ENCODE measurements around the gene TMEM200A. TPM values are rescaled to one million over a fixed set of nuclear protein-coding genes. Genes with fewer than 3 reads are reported as not detected.

The TMEM200A gene
- total RNA-seq, 1 donor: 43.1 TPM

GRCh38 chr6:130364224-130364780, 1.5 kb upstream of the TMEM200A start:
- Histone ChIP-seq H3K4me3 (ENCODE audit: insufficient read depth, low read length) (peak overlapping the region; percentile 92), H3K9me3 (ENCODE audit: low read depth, low read length) (no peaks in the 10 kb centered on the region), H4K20me1 (ENCODE audit: insufficient read depth, low read length) (peaks cover 11% of the 10 kb centered on the region), H3K4me2 (ENCODE audit: insufficient read depth, low read length) (peak overlapping the region; percentile 83), H3K27me3 (ENCODE audit: insufficient read depth, low read length) (no peaks in the 10 kb centered on the region), H3K36me3 (ENCODE audit: insufficient read depth, low read length) (no peaks in the 10 kb centered on the region), H3K4me1 (ENCODE audit: insufficient read depth, low read length) (peaks cover 30% of the 10 kb centered on the region), H3K79me2 (ENCODE audit: insufficient read depth, low read length) (peaks cover 34% of the 10 kb centered on the region), H3K27ac (ENCODE audit: low read depth, low read length) (no peak overlapping the region), H2AFZ (ENCODE audit: low read length) (no peak overlapping the region)
- peak; percentile 57 for DNase-seq (ENCODE audit: insufficient read length, low spot score, missing footprints)
- no peak for TF ChIP-seq CTCF (IDR thresholded peaks at IDR 0.05; ENCODE audit: extremely low read depth, low read depth, low read length)

GRCh38 chr6:130366107-130367005, 539 bp downstream of the TMEM200A start:
- Histone ChIP-seq H3K9me3 (ENCODE audit: low read depth, low read length) (no peaks in the 10 kb centered on the region), H3K36me3 (ENCODE audit: insufficient read depth, low read length) (no peaks in the 10 kb centered on the region), H3K4me1 (ENCODE audit: insufficient read depth, low read length) (peaks cover 27% of the 10 kb centered on the region), H3K4me3 (ENCODE audit: insufficient read depth, low read length) (peak overlapping the region; percentile 92), H3K79me2 (ENCODE audit: insufficient read depth, low read length) (peaks cover 54% of the 10 kb centered on the region), H3K27ac (ENCODE audit: low read depth, low read length) (peak overlapping the region; percentile 73), H2AFZ (ENCODE audit: low read length) (peak overlapping the region; percentile 85), H3K4me2 (ENCODE audit: insufficient read depth, low read length) (peak overlapping the region; percentile 83), H3K27me3 (ENCODE audit: insufficient read depth, low read length) (no peaks in the 10 kb centered on the region), H4K20me1 (ENCODE audit: insufficient read depth, low read length) (peaks cover 19% of the 10 kb centered on the region)
- peak; percentile 14 for TF ChIP-seq CTCF (IDR thresholded peaks at IDR 0.05; ENCODE audit: extremely low read depth, low read depth, low read length)
- peak; percentile 91 for DNase-seq (ENCODE audit: insufficient read length, low spot score, missing footprints)

GRCh38 chr6:130367767-130368166, 1.9 kb downstream of the TMEM200A start:
- TF ChIP-seq CTCF (IDR thresholded peaks at IDR 0.05; ENCODE audit: extremely low read depth, low read depth, low read length): no peak
- Histone ChIP-seq H3K36me3 (ENCODE audit: insufficient read depth, low read length) (no peaks in the 10 kb centered on the region), H3K4me1 (ENCODE audit: insufficient read depth, low read length) (peaks cover 38% of the 10 kb centered on the region), H3K4me3 (ENCODE audit: insufficient read depth, low read length) (peak overlapping the region; percentile 92), H3K79me2 (ENCODE audit: insufficient read depth, low read length) (peaks cover 68% of the 10 kb centered on the region), H2AFZ (ENCODE audit: low read length) (no peak overlapping the region), H4K20me1 (ENCODE audit: insufficient read depth, low read length) (peaks cover 23% of the 10 kb centered on the region), H3K4me2 (ENCODE audit: insufficient read depth, low read length) (peak overlapping the region; percentile 83), H3K9me3 (ENCODE audit: low read depth, low read length) (no peaks in the 10 kb centered on the region), H3K27ac (ENCODE audit: low read depth, low read length) (no peak overlapping the region), H3K27me3 (ENCODE audit: insufficient read depth, low read length) (no peaks in the 10 kb centered on the region)
- no peak for DNase-seq (ENCODE audit: insufficient read length, low spot score, missing footprints)

GRCh38 chr6:130368576-130368975, 2.8 kb downstream of the TMEM200A start:
- Histone ChIP-seq H3K27ac (ENCODE audit: low read depth, low read length) (no peak overlapping the region), H3K36me3 (ENCODE audit: insufficient read depth, low read length) (no peaks in the 10 kb centered on the region), H3K9me3 (ENCODE audit: low read depth, low read length) (no peaks in the 10 kb centered on the region), H3K4me2 (ENCODE audit: insufficient read depth, low read length) (peak overlapping the region; percentile 83), H3K27me3 (ENCODE audit: insufficient read depth, low read length) (no peaks in the 10 kb centered on the region), H3K4me1 (ENCODE audit: insufficient read depth, low read length) (peaks cover 38% of the 10 kb centered on the region), H3K79me2 (ENCODE audit: insufficient read depth, low read length) (peaks cover 76% of the 10 kb centered on the region), H2AFZ (ENCODE audit: low read length) (no peak overlapping the region), H4K20me1 (ENCODE audit: insufficient read depth, low read length) (peaks cover 24% of the 10 kb centered on the region), H3K4me3 (ENCODE audit: insufficient read depth, low read length) (peak overlapping the region; percentile 92)
- no peak for TF ChIP-seq CTCF (IDR thresholded peaks at IDR 0.05; ENCODE audit: extremely low read depth, low read depth, low read length)
- DNase-seq (ENCODE audit: insufficient read length, low spot score, missing footprints): no peak

Measured in osteoblast (primary cell).